ENCODE results near the gene GRAP2. TPM values are rescaled to one million over a fixed set of nuclear protein-coding genes. Genes with fewer than 3 reads are reported as not detected.
A peak's percentile ranks its signal among the peaks of the same experiment; 100 is the strongest.

The GRAP2 gene
- total and polyA plus RNA-seq, 2 of the 13 experiments (the other 11 are each of a cell fraction or from before 2014, with no cell fraction given), result 0.15 TPM; not detected in 1

DNA sequence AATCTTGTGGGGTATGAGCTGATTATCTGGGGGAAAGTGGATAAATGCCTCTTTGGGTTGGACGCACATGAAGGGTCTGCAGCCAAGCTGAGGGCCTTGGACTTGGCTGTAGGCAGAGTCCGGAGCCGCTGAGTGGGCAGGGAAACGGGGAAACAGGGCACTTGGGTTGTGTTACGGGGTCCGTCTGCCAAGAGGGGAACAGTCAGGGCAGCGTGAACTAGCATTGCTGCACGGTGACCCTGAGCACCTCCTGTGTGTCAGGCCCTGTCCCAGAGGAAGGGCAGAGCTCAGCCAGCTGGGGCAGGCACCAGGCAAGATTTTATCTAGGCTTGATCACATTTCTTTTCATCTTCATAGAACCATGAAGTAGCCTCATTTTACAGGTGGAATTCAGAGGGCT, 105.8 kb downstream of the GRAP2 start (continued):
- no peak for TF ChIP-seq TARDBP (CRISPR knock-in tag; IDR thresholded peaks at IDR 0.05)

DNA sequence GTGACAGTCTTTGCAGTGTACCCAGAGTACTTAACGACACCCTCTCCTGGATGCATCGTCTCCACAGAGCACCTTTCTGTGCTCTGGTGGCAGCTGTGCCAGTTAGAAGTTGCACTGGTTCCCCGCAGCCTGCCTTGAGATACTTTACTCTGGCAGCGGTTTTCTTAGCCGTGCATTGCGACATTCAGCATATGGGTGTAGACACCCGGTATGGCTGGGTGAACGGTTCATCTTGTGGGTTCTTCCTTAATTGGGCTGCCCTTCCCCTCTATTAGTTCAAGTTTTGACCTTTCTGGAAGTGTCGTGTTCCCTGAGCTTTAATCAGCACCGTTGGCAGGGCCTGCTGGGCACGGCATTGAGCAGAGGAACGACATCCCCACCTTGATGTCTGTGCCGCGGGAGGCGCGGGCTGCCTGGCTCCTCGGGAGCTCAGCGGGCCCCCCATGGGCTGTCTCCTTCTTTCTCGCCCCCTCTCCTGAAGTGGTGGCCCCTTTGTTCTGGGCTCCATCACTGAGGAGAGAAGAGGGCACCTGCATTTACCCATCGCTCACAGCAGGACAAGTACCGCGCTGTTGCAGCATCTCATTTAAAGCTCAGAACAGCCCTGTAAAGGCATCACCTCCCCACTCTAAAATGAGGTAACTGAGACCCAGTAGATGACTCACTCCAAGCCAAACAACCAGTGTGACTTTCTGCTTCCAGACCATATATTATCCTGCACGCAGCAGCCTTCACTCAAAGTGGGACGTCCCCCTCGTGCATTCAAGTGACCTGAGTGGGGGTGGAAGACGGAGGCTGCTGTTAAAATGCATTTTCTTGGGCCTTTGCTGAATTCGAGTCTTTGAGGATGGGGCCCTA, 107.2 kb downstream of the GRAP2 start:
- Histone ChIP-seq H3K79me2 (ENCODE audit: insufficient read depth, low read length) (no peaks in the 10 kb centered on the region), H4K20me1 (ENCODE audit: insufficient read depth, low read length) (no peaks in the 10 kb centered on the region), H3K27me3 (ENCODE audit: control insufficient read depth in 1 of 2, insufficient read depth in 2 of 2, low read length in 2 of 2) (peaks cover 2 to 47% of the 10 kb centered on the region in 2 experiments; a peak in 3 of 5 replicates), H3K36me3 (replicated peaks in 1 of 2; ENCODE audit: control insufficient read depth in 1 of 2, insufficient read depth in 2 of 2, low read length in 2 of 2) (no peaks in the 10 kb centered on the region), H3K27ac (ENCODE audit: extremely low read length, insufficient read depth, low read length) (no peak overlapping the region), H3K4me2 (ENCODE audit: low read depth, low read length) (no peak overlapping the region), H3K9ac (ENCODE audit: insufficient read depth, low read depth, low read length) (no peak overlapping the region), H3K9me3 (ENCODE audit: low read length) (no peaks in the 10 kb centered on the region), H3K4me3 (replicated peaks in 1 of 3; ENCODE audit: insufficient read depth in 1 of 3, low read depth in 2 of 3, low read length in 3 of 3) (no peak overlapping the region), H3K4me1 (ENCODE audit: insufficient read depth, low read length) (no peaks in the 10 kb centered on the region), H2AFZ (ENCODE audit: low read length) (no peak overlapping the region)
- DNase-seq (ENCODE audit: low spot score) (no peak), ATAC-seq (no peak), FAIRE-seq (no peak)
- WGBS (ENCODE audit: low lambda C conversion rate), result 61% methylated on average over 17 of the region's 27 CpGs
- CTCF ChIA-PET (ENCODE audit: low intra/inter-chr PET ratio, low total read pairs), result no interaction called here
- in situ Hi-C loops (cut with HindIII; ENCODE audit: extremely low pct_ligation_motif_present, low pct_unique_long_range_greater_than_20kb), result no loop called here
- TF ChIP-seq CEBPB (IDR thresholded peaks at IDR 0.05; ENCODE audit: borderline replicate concordance, low read depth, low read length), result peak; percentile 67; the same call in 1 of the 2 replicates
- TF ChIP-seq RFX5 (IDR thresholded peaks at IDR 0.05; ENCODE audit: low read depth, low read length), result no peak
- BruUV-seq (replicated peaks), result no TSS peak
- intact Hi-C loops (cut with micrococcal nuclease; ENCODE audit: unreplicated experiment), result no loop called here
- POLR2A ChIA-PET, result no interaction called here

DNA sequence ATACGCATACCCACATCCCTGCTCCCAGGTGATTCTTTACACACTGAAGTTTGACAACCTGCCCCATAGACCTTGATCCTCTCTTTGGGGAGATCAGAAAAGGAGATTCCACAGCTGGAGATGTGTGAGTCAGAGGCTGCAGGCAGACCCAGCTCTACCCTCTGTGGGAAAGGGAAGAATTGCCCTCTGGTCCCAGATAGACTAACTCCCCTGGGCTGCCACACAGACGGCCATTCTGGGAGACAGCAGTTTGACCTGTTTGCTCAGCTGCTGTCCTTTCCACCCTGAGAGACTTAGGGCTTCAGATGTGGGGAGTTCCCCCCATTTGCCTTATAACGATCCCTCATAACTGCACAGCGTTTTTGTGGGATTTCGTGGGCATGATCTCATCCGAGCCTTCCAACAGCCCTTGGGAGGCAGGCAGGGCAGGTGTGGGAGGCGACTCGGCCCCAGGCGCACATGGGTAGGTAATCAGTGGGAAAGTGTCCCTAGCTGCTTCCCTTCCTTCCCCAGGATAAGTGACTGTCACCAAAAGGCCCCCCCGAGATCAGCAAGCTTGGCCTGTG, 107.9 kb downstream of the GRAP2 start:
- 37% methylated on average over 9 of the region's 10 CpGs for WGBS (ENCODE audit: low lambda C conversion rate)
- Histone ChIP-seq H3K79me2 (ENCODE audit: insufficient read depth, low read length) (no peaks in the 10 kb centered on the region), H2AFZ (ENCODE audit: low read length) (no peak overlapping the region), H3K27me3 (ENCODE audit: control insufficient read depth in 1 of 2, insufficient read depth in 2 of 2, low read length in 2 of 2) (peaks cover 2 to 45% of the 10 kb centered on the region in 2 experiments; a peak in 3 of 5 replicates), H4K20me1 (ENCODE audit: insufficient read depth, low read length) (no peaks in the 10 kb centered on the region), H3K36me3 (replicated peaks in 1 of 2; ENCODE audit: control insufficient read depth in 1 of 2, insufficient read depth in 2 of 2, low read length in 2 of 2) (no peaks in the 10 kb centered on the region), H3K27ac (ENCODE audit: extremely low read length, insufficient read depth, low read length) (no peak overlapping the region), H3K4me2 (ENCODE audit: low read depth, low read length) (no peak overlapping the region), H3K4me1 (ENCODE audit: insufficient read depth, low read length) (no peaks in the 10 kb centered on the region), H3K4me3 (replicated peaks in 1 of 3; ENCODE audit: insufficient read depth in 1 of 3, low read depth in 2 of 3, low read length in 3 of 3) (no peak overlapping the region), H3K9me3 (ENCODE audit: low read length) (no peaks in the 10 kb centered on the region), H3K9ac (ENCODE audit: insufficient read depth, low read depth, low read length) (no peak overlapping the region)
- BruUV-seq (replicated peaks), result no TSS peak
- in situ Hi-C loops (cut with HindIII; ENCODE audit: extremely low pct_ligation_motif_present, low pct_unique_long_range_greater_than_20kb), result no loop called here
- ChIA-PET CTCF (ENCODE audit: low intra/inter-chr PET ratio, low total read pairs) (no interaction called here), POLR2A (no interaction called here)
- ATAC-seq (no peak; the same call in 2 of the 3 replicates), FAIRE-seq (no peak), DNase-seq (ENCODE audit: low spot score) (no peak)
- intact Hi-C loops (cut with micrococcal nuclease; ENCODE audit: unreplicated experiment), result no loop called here
- TF ChIP-seq, protein P1, sequence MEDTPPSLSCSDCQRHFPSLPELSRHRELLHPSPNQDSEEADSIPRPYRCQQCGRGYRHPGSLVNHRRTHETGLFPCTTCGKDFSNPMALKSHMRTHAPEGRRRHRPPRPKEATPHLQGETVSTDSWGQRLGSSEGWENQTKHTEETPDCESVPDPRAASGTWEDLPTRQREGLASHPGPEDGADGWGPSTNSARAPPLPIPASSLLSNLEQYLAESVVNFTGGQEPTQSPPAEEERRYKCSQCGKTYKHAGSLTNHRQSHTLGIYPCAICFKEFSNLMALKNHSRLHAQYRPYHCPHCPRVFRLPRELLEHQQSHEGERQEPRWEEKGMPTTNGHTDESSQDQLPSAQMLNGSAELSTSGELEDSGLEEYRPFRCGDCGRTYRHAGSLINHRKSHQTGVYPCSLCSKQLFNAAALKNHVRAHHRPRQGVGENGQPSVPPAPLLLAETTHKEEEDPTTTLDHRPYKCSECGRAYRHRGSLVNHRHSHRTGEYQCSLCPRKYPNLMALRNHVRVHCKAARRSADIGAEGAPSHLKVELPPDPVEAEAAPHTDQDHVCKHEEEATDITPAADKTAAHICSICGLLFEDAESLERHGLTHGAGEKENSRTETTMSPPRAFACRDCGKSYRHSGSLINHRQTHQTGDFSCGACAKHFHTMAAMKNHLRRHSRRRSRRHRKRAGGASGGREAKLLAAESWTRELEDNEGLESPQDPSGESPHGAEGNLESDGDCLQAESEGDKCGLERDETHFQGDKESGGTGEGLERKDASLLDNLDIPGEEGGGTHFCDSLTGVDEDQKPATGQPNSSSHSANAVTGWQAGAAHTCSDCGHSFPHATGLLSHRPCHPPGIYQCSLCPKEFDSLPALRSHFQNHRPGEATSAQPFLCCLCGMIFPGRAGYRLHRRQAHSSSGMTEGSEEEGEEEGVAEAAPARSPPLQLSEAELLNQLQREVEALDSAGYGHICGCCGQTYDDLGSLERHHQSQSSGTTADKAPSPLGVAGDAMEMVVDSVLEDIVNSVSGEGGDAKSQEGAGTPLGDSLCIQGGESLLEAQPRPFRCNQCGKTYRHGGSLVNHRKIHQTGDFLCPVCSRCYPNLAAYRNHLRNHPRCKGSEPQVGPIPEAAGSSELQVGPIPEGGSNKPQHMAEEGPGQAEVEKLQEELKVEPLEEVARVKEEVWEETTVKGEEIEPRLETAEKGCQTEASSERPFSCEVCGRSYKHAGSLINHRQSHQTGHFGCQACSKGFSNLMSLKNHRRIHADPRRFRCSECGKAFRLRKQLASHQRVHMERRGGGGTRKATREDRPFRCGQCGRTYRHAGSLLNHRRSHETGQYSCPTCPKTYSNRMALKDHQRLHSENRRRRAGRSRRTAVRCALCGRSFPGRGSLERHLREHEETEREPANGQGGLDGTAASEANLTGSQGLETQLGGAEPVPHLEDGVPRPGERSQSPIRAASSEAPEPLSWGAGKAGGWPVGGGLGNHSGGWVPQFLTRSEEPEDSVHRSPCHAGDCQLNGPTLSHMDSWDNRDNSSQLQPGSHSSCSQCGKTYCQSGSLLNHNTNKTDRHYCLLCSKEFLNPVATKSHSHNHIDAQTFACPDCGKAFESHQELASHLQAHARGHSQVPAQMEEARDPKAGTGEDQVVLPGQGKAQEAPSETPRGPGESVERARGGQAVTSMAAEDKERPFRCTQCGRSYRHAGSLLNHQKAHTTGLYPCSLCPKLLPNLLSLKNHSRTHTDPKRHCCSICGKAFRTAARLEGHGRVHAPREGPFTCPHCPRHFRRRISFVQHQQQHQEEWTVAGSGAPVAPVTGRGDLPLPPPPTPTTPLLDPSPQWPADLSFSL (CRISPR knock-in tag; IDR thresholded peaks at IDR 0.05), result no peak
- no peak for TF ChIP-seq ZNF562 (CRISPR knock-in tag; IDR thresholded peaks at IDR 0.05; ENCODE audit: borderline replicate concordance)
- TF ChIP-seq, protein P2, sequence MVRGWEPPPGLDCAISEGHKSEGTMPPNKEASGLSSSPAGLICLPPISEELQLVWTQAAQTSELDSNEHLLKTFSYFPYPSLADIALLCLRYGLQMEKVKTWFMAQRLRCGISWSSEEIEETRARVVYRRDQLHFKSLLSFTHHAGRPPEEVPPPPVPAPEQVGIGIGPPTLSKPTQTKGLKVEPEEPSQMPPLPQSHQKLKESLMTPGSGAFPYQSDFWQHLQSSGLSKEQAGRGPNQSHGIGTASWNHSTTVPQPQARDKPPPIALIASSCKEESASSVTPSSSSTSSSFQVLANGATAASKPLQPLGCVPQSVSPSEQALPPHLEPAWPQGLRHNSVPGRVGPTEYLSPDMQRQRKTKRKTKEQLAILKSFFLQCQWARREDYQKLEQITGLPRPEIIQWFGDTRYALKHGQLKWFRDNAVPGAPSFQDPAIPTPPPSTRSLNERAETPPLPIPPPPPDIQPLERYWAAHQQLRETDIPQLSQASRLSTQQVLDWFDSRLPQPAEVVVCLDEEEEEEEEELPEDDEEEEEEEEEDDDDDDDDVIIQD (CRISPR knock-in tag; IDR thresholded peaks at IDR 0.05; ENCODE audit: low read depth), result no peak

Measured in HepG2 (cell line).